ENCODE results near the gene HDAC4.

HDAC4 gene

GRCh38 chr2:239027391-239028252, 373.2 kb downstream of the HDAC4 start:
- DNase-seq: no peak

GRCh38 chr2:239026711-239027361, 374.0 kb downstream of the HDAC4 start:
- DNase-seq: no peak

- no peak for DNase-seq
Observed at GRCh38 chr2:239025951-239026461, 374.8 kb downstream of the HDAC4 start.

- no peak for DNase-seq
Observed at GRCh38 chr2:239025096-239025801, 375.6 kb downstream of the HDAC4 start.

- no peak for DNase-seq
Observed at GRCh38 chr2:239024226-239024625, 376.6 kb downstream of the HDAC4 start.

- no peak for DNase-seq
Observed at GRCh38 chr2:239022437-239023260, 378.2 kb downstream of the HDAC4 start.

GRCh38 chr2:239021651-239022436, 379.0 kb downstream of the HDAC4 start:
- DNase-seq: no peak

- DNase-seq: no peak
Observed at GRCh38 chr2:239021224-239021623, 379.6 kb downstream of the HDAC4 start.

GRCh38 chr2:239020541-239021041, 380.2 kb downstream of the HDAC4 start:
- DNase-seq: no peak

GRCh38 chr2:239019183-239019581, 381.6 kb downstream of the HDAC4 start:
- DNase-seq: no peak

GRCh38 chr2:239018271-239019182, 382.3 kb downstream of the HDAC4 start:
- DNase-seq: no peak

- no peak for DNase-seq
Observed at GRCh38 chr2:239017491-239018098, 383.2 kb downstream of the HDAC4 start.

- DNase-seq: no peak
Observed at GRCh38 chr2:239015901-239016675, 384.7 kb downstream of the HDAC4 start.

GRCh38 chr2:239015218-239015900, 385.5 kb downstream of the HDAC4 start:
- no peak for DNase-seq

- no peak for DNase-seq
Observed at GRCh38 chr2:239014458-239015217, 386.2 kb downstream of the HDAC4 start.

- no peak for DNase-seq
Observed at GRCh38 chr2:239013678-239013976, 387.2 kb downstream of the HDAC4 start.

GRCh38 chr2:239012936-239013677, 387.7 kb downstream of the HDAC4 start:
- DNase-seq: no peak
